ENCODE data around the gene LSM6. TPM values are rescaled to one million over a fixed set of nuclear protein-coding genes. Genes with fewer than 3 reads are reported as not detected.

The LSM6 gene
- polyA plus RNA-seq, 3 donors: 41.1 to 89.7 (median 66.2) TPM

DNA sequence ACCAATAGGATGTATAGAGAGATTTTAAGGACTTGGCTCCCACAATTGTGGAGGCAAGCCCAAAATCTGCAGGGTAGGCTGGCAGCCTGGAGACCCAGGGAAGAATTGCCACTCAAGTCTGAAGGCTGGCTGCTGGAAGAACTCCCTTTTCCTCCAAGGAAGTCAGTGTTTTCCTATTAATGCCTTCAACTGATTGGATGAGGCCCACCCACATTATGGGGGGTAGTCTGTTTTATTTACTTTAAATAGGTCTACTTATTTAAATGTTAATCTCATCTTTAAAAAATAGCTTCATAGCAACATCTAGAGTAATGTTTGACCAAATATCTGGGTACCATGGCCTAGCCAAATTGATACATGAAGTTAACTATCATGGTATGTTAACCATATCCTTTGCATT is 18.7 kb downstream of the LSM6 start:
- Mint-ChIP-seq H3K27ac (no peak overlapping the region), H3K4me3 (no peak overlapping the region), H3K36me3 (peaks cover 36 to 40% of the 10 kb centered on the region in 2 donors), H3K27me3 (ENCODE audit: low read depth in 3 of 3) (peaks cover 1 to 9% (median 7%) of the 10 kb centered on the region in 3 donors), H3K9me3 (peaks cover 0 to 1% (median 0%) of the 10 kb centered on the region in 7 donors), H3K4me1 (no peaks in the 10 kb centered on the region)
- no peak for DNase-seq
- Histone ChIP-seq H3K27ac (ENCODE audit: low read depth in 1 of 2, low read length in 2 of 2) (no peak overlapping the region), H3K4me3 (replicated peaks in 1 of 3; ENCODE audit: low read depth in 2 of 3, low read length in 3 of 3) (no peak overlapping the region), H3K9me3 (replicated peaks in 1 of 2; ENCODE audit: control insufficient read depth in 1 of 2, insufficient read depth in 1 of 2, low read length in 2 of 2) (no peaks in the 10 kb centered on the region), H4K20me1 (ENCODE audit: insufficient read depth, low read length) (no peaks in the 10 kb centered on the region), H2AFZ (ENCODE audit: insufficient read depth, low read depth, low read length, poor library complexity, severe bottlenecking) (no peak overlapping the region), H3K4me2 (replicated peaks; ENCODE audit: extremely low read depth, low read length, poor library complexity, severe bottlenecking) (no peak overlapping the region), H3K79me2 (ENCODE audit: insufficient read depth, low read length) (no peaks in the 10 kb centered on the region), H3K27me3 (ENCODE audit: control insufficient read depth in 2 of 2, insufficient read depth in 2 of 2, low read length in 2 of 2) (no peaks in the 10 kb centered on the region), H3K36me3 (replicated peaks in 1 of 2; ENCODE audit: control insufficient read depth in 1 of 2, insufficient read depth in 2 of 2, low read length in 2 of 2) (peaks cover 29 to 36% of the 10 kb centered on the region in 2 donors), H3K9ac (ENCODE audit: insufficient read depth, low read length, poor library complexity, severe bottlenecking) (no peak overlapping the region), H3K4me1 (ENCODE audit: control insufficient read depth in 1 of 2, insufficient read depth in 2 of 2, low read length in 2 of 2) (no peaks in the 10 kb centered on the region)
- no peak for TF ChIP-seq CTCF (IDR thresholded peaks at IDR 0.05)
- intact Hi-C loops (cut with micrococcal nuclease): no loop called here

GRCh38 chr4:146202665-146203064 is 27.1 kb downstream of the LSM6 start:
- Histone ChIP-seq H3K79me2 (ENCODE audit: insufficient read depth, low read length) (no peaks in the 10 kb centered on the region), H3K9me3 (replicated peaks in 1 of 2; ENCODE audit: control insufficient read depth in 1 of 2, insufficient read depth in 1 of 2, low read length in 2 of 2) (no peaks in the 10 kb centered on the region), H3K27ac (ENCODE audit: low read depth in 1 of 2, low read length in 2 of 2) (no peak overlapping the region), H3K4me1 (ENCODE audit: control insufficient read depth in 1 of 2, insufficient read depth in 2 of 2, low read length in 2 of 2) (no peaks in the 10 kb centered on the region), H3K4me2 (replicated peaks; ENCODE audit: extremely low read depth, low read length, poor library complexity, severe bottlenecking) (no peak overlapping the region), H3K4me3 (replicated peaks in 1 of 3; ENCODE audit: low read depth in 2 of 3, low read length in 3 of 3) (no peak overlapping the region), H4K20me1 (ENCODE audit: insufficient read depth, low read length) (no peaks in the 10 kb centered on the region), H2AFZ (ENCODE audit: insufficient read depth, low read depth, low read length, poor library complexity, severe bottlenecking) (no peak overlapping the region), H3K27me3 (ENCODE audit: control insufficient read depth in 2 of 2, insufficient read depth in 2 of 2, low read length in 2 of 2) (no peaks in the 10 kb centered on the region), H3K36me3 (replicated peaks in 1 of 2; ENCODE audit: control insufficient read depth in 1 of 2, insufficient read depth in 2 of 2, low read length in 2 of 2) (no peaks in the 10 kb centered on the region), H3K9ac (ENCODE audit: insufficient read depth, low read length, poor library complexity, severe bottlenecking) (no peak overlapping the region)
- H3K27me3 Mint-ChIP-seq (ENCODE audit: low read depth in 3 of 3): peaks cover 1 to 8% (median 4%) of the 10 kb centered on the region in 3 donors
- intact Hi-C loops (cut with micrococcal nuclease): no loop called here
- no CpG with 5 or more reads among the region's 2 CpGs for WGBS (ENCODE audit: insufficient coverage)
- no peaks in the 10 kb centered on the region for H3K4me1 Mint-ChIP-seq
- peaks cover 2 to 3% of the 10 kb centered on the region in 2 donors for H3K36me3 Mint-ChIP-seq
- no peak overlapping the region for H3K4me3 Mint-ChIP-seq
- H3K9me3 Mint-ChIP-seq: peaks cover 0 to 6% (median 1%) of the 10 kb centered on the region in 7 donors
- no peak for DNase-seq
- H3K27ac Mint-ChIP-seq: no peak overlapping the region
- no peak for TF ChIP-seq CTCF (IDR thresholded peaks at IDR 0.05)

Measured in CD14-positive monocyte (primary cell).